HT-29 (cell line): ENCODE measurements around the gene SPZ1. TPM values are rescaled to one million over a fixed set of nuclear protein-coding genes. Genes with fewer than 3 reads are reported as not detected.
"Not testable (repeated sequence)": the region's sequence is repeated elsewhere in the genome, so short reads cannot be mapped to it uniquely, and the experiment has no call there.

Source experiments
- DNase-seq: peaks from one replicate; pipeline ENCODE4 v3.0.0-alpha.2; 2015; ENCODE audit warnings: low spot score
- total RNA-seq: library from RNA; depleted of rRNA; stranded (reverse); fragments of >200 nt; shearing (Covaris generic); gene quantifications from 2 replicates; pipeline ENCODE4 v1.2.3, GENCODE V29; 2014; rRNA removed

Gene SPZ1
- total RNA-seq, result not detected in 2 replicates

DNA sequence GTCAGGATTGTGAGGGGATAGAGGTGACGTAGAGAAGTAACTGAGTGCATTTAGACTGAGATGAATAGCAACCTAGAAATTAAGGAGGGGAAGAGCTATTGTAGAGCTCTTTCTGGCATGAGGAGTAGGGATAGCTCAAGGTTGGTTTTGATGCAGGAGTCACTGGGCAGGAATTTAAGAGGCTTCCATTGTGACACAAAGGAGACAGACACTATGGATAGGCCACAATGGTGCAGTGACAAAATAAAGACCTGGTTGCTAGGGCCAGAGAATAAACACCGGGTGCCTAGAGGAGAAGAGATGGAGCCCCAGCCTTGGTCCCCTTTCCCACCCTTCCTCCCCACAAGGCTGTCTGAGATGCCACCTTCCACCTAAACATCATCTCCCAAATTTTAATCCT, at the start of gene SPZ1:
TSS of gene SPZ1 (plus strand) at position 301 of the 400 bp plus-strand sequence. CDS start 214 bp downstream, outside the sequence.
- no peak for DNase-seq

- not testable (repeated sequence) for DNase-seq
These were observed 49.3 kb upstream of the SPZ1 start for GRCh38 chr5:80270543-80270942.

DNA sequence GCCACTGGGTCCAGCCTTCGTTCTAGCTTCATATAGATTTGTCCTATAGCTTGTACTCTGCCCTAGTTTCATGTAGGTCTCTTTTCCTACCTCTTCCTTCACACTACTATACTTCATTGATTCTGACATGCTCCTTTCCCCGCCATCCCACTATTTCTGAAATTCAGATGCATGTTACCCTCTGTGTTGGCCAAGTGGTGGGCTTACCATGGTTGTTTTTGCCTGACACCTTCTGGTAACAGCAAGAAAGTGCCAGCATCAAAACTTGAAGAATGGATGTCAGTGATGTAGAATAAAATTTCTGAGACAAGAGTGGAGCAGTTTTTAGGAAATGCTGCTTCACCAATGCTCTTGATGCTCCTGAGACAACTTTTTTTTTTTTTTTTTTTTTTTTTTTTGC, 44.5 kb upstream of the SPZ1 start:
- peak; percentile 40 for DNase-seq

- DNase-seq, result no peak
These were observed 43.6 kb upstream of the SPZ1 start for GRCh38 chr5:80276186-80276585.

DNA sequence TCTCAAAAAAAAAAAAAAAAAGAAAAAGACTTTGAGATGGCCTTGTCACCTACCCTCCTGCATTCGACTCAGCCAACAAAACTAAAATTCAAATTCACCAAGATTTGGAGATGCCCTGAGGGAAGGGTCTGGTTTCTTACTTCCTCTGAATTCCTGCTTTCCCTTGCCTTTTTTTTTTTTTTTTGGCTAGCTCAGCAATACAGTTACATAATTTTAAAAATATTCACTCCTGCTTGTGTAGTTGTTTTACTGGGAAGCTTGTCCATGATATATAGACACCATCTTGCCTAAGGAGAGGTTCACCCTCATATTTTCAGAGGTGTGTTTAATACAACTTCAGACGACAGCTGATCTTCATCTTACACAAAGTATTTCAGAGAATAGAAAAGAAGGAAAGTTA, 42.6 kb upstream of the SPZ1 start:
- no peak for DNase-seq

- no peak for DNase-seq
These were observed 37.7 kb upstream of the SPZ1 start for GRCh38 chr5:80282054-80282453.

GRCh38 chr5:80283360-80283759, 36.4 kb upstream of the SPZ1 start:
- DNase-seq, result no peak

- no peak for DNase-seq
These were observed 35.1 kb upstream of the SPZ1 start for GRCh38 chr5:80284720-80285119.

- DNase-seq, result no peak
These were observed 31.6 kb upstream of the SPZ1 start for GRCh38 chr5:80288177-80288576.

DNA sequence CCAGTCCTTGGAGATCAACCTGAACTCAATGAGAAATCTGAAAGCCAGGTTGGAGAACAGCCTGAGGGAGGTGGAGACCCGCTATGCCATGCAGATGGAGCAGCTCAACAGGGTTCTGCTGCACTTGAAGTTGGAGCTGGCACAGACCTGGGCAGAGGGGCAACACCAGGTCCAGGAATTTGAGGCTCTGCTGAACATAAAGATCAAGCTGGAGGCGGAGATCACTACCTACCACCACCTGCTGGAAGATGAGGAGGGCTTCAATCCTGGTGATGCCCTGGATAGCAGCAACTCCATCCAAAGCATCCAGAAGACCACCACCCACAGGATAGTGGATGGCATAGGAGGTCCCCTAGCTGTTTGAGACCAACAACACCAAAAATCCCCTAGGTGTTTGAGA, 30.5 kb upstream of the SPZ1 start:
- DNase-seq, result no peak

GRCh38 chr5:80291761-80292160, 28.0 kb upstream of the SPZ1 start:
- no peak for DNase-seq

DNA sequence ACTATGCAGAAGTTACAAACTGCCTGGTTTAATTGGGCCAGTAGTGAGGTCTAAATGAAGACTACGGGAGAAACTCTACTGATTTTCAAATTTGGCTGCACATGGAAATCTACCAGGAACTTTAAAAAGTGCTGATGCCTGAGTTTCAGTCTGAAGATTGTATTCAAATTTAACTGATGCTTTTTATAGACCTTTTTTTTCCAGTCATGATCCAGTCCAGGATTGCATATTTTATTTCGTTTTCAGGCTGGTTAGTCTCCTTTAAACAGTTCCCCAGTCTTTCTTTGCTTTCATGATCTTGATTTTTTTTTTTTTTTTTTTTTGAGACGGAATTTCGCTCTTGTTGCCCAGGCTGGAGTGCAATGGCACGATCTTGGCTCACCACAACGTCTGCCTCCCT, 23.7 kb upstream of the SPZ1 start:
- no peak for DNase-seq

GRCh38 chr5:80299601-80300000, 20.2 kb upstream of the SPZ1 start:
- no peak for DNase-seq

DNA sequence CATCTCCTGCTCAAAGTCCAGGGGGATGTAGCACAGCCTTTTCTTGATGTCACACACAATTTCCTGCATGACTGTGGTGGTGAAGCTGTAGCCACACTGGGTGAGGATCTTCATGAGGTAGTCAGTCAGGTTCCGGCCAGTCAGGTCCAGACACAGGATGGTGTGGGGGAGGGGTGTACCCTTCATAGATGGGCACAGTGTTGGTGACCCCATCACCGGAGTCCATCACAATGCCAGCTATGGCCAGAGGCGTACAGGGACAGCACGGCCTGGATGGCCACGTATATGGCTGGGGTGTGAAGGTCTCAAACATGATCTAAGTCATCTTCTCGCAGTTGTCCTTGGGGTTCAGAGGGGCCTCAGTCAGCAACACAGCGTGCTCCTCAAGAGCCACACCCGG, 19.7 kb upstream of the SPZ1 start:
- DNase-seq, result no peak

DNA sequence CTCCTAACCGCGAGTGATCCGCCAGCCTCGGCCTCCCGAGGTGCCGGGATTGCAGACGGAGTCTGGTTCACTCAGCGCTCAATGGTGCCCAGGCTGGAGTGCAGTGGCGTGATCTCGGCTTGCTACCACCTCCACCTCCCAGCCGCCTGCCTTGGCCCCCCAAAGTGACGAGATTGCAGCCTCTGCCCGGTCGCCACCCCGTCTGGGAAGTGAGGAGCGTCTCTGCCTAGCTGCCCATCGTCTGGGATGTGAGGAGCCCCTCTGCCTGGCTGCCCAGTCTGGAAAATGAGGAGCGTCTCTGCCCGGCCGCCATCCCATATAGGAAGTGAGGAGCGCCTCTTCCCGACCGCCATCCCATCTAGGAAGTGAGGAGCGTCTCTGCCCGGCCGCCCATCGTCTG, 19.0 kb upstream of the SPZ1 start:
- DNase-seq, result not testable (repeated sequence)

DNA sequence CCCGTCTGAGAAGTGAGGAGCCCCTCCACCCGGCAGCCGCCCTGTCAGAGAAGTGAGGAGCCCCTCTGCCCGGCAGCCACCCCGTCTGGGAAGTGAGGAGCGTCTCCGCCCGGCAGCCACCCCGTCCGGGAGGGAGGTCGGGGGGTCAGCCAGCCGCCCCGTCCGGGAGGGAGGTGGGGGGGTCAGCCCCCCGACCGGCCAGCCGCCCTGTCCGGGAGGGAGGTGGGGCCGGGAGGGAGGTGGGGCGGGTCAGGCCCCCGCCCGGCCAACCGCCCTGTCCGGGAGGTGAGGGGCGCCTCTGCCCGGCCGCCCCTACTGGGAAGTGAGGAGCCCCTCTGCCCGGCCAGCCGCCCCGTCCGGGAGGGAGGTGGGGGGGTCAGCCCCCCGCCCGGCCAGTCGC, 18.5 kb upstream of the SPZ1 start:
- DNase-seq, result not testable (repeated sequence)

DNA sequence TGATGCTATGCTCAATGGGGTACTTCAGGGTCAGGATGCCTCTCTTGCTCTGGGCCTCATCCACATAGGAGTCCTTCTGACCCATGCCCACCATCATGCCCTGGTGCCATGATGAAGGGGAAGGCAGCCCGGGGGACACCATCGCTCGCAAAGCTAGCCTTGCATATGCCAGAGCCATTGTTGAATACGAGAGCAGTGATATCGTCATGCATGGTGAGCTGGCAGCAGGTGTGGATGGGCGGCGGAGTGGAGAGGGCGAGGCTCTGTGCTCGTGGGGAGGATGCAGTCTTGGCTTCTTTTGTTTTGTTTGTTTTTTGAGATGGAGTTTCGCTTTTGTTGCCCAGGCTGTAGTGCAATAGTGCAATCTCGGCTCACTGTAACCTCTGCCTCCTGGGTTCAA, 17.2 kb upstream of the SPZ1 start:
- DNase-seq, result no peak

DNA sequence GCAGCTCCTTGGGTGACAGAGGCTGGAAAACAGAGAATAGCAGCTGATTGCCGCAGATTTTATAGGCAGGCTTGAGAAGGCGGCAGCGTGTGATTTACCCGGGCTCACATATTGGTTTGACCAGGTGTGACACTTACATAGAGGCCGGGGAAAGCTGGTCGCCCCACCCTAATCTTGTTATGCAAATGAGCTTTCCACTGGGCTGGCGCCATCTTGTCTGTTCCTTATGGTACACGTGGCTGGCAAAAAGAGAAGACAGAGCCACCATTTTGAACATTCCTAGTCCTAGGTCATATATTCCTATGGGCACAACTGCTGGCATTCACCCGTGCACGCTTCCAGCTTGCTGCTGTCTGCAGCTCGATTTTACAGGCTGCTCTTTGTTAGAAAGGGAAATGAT, 11.3 kb upstream of the SPZ1 start:
- DNase-seq, result no peak

DNA sequence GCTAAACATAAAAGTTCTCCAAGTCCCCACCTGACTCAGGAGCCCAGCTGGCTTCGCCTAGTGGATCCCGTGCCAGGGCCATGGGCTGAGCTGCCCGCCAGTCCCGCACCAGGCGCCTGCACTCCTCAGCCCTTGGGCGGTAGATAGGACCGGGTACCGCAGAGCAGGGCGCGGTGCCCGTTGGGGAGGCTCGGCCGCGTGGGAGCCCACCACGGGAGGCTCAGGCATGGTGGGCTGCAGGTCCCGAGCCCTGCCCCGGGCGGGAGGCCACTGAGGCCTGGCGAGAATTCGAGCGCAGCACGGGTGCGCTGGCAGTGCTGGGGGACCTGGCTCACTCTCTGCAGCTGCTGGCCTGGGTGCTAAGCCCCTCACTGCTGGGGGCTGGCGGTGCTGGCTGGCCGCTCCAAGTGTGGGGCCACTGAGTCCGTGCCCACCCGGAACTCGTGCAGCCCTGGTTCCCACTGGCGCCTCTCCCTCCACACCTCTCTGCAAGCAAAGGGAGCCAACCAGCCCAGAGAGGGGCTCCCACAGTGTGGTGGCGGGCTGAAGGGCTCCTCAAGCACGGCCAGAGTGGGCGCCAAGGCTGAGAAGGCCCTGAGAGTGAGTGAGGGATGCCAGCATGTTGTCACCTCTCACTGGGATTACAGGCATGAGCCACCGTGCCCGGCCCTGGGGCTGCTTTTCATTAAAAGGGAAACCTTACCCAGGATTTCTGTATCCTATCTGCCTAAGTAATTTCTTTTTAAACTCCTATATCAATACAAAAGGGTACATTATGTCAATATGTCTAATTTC, 9.7 kb upstream of the SPZ1 start:
- DNase-seq, result no peak

DNA sequence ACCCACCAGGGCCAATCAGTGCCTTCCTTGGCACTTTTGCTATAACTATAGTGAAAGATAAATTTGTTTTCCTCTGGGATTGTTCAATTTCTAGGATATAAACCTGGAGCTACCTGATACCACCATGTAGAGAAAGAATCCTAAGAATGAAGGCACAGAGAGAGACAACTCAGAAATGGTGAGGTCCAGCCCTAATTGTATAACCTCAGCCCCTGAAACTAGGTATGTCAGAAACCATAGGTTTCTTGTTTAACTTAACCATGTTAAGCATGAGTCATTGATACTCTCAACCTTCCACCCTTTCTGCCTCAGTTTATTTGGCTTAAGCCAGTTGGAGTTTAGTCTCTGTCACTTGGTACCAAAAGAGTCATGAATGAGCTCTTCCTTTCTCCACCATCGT, 4.6 kb upstream of the SPZ1 start:
- no peak for DNase-seq

DNA sequence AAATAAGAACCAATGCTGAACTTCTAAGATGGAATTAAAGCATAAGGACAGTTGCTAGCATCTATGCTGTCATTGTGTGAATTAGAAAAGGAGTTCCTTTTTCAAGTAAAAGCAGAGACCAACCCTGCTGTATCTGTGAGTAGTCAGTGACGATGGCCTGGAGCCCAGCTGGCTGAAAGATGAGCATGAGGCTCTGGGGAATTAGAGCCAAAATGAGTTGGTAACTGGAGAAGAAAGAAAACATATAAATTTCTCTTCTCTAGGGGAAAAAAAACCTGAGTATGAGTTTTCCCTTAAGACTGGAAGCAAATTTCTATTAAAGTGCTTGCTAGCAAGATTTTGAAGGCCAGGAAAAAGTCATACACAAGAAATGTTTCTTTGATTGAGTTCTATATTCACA, 1.6 kb upstream of the SPZ1 start:
- no peak for DNase-seq

DNA sequence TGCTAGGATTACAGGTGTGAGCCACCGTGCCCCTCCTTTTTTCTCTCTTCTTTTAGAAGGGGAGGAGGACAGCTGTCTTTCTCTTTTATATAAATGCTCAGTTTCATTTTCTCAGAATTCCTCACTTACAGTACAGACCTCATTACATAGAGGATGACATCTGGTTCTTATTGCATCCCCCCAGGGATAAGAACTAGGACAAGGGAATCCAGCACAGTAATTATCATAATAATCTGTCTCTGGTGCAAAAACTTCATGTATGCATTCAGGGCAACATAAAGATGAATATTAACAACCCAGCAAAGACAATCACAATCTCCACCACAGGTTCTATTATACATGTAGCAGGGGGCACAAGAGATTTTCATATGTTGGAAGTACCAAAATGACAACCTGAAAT, 5.1 kb downstream of the SPZ1 start:
- DNase-seq, result no peak

- DNase-seq, result no peak
These were observed 6.7 kb downstream of the SPZ1 start for GRCh38 chr5:80326468-80326867.

GRCh38 chr5:80337379-80337778, 17.6 kb downstream of the SPZ1 start:
- no peak for DNase-seq
